Stimulated activated CD4-positive, alpha-beta T cell treated with anti-CD3 and anti-CD28 coated beads, Interleukin-15, amount 100 ng/mL, for 24 hours (primary cell): ENCODE results near the gene FAM50B.

Experiments
- DNase-seq: peaks from one replicate; pipeline ENCODE4 v3.0.0-alpha.2; 2020

FAM50B gene

GRCh38 chr6:3820563-3820962 is 28.6 kb upstream of the FAM50B start:
- no peak for DNase-seq

- DNase-seq = no peak
Observed at GRCh38 chr6:3822747-3823445, 26.3 kb upstream of the FAM50B start.

- DNase-seq = no peak
Observed at GRCh38 chr6:3823671-3824070, 25.5 kb upstream of the FAM50B start.

- no peak for DNase-seq
Observed at GRCh38 chr6:3825331-3825831, 23.8 kb upstream of the FAM50B start.

- DNase-seq = no peak
Observed at GRCh38 chr6:3825851-3826581, 23.2 kb upstream of the FAM50B start.

GRCh38 chr6:3829285-3829684 is 19.9 kb upstream of the FAM50B start:
- no peak for DNase-seq

GRCh38 chr6:3830806-3831205 is 18.4 kb upstream of the FAM50B start:
- DNase-seq = no peak

- no peak for DNase-seq
Observed at GRCh38 chr6:3831761-3832530, 17.2 kb upstream of the FAM50B start.

GRCh38 chr6:3835055-3835731 is 14.0 kb upstream of the FAM50B start:
- DNase-seq = no peak

GRCh38 chr6:3835785-3836184 is 13.4 kb upstream of the FAM50B start:
- DNase-seq = no peak

- DNase-seq = no peak
Observed at GRCh38 chr6:3836566-3836965, 12.6 kb upstream of the FAM50B start.

GRCh38 chr6:3837781-3838180 is 11.4 kb upstream of the FAM50B start:
- no peak for DNase-seq

GRCh38 chr6:3838992-3839867 is 9.9 kb upstream of the FAM50B start:
- no peak for DNase-seq

- DNase-seq = no peak
Observed at GRCh38 chr6:3841066-3841454, 8.1 kb upstream of the FAM50B start.

- DNase-seq = no peak
Observed at GRCh38 chr6:3841711-3842565, 7.2 kb upstream of the FAM50B start.

GRCh38 chr6:3843379-3844096 is 5.6 kb upstream of the FAM50B start:
- DNase-seq = no peak

GRCh38 chr6:3844097-3844463 is 5.1 kb upstream of the FAM50B start:
- no peak for DNase-seq

- DNase-seq = no peak
Observed at GRCh38 chr6:3847521-3847920, 1.7 kb upstream of the FAM50B start.

- no peak for DNase-seq
Observed at GRCh38 chr6:3848380-3848779, 793 bp upstream of the FAM50B start.

- no peak for DNase-seq
Observed at GRCh38 chr6:3849681-3850450, 693 bp downstream of the FAM50B start.
